ENCODE data around the gene WWOX. TPM values are rescaled to one million over a fixed set of nuclear protein-coding genes. Genes with fewer than 3 reads are reported as not detected.
A peak's percentile ranks its signal among the peaks of the same experiment; 100 is the strongest.

Gene WWOX
- polyA plus RNA-seq, 1 donor from 2014 or later, result 25.6 TPM

- Histone ChIP-seq H3K9me3 (ENCODE audit: low read length) (no peaks in the 10 kb centered on the region), H2AFZ (ENCODE audit: low read depth, low read length) (no peak overlapping the region), H3K4me3 (ENCODE audit: low read length) (no peak overlapping the region), H3F3A (ENCODE audit: insufficient read depth, low read length, poor library complexity, severe bottlenecking) (no peaks in the 10 kb centered on the region), H3K36me3 (ENCODE audit: insufficient read depth, low read length) (no peaks in the 10 kb centered on the region), H3K9me2 (ENCODE audit: insufficient read depth, low read length) (no peaks in the 10 kb centered on the region), H3K9ac (ENCODE audit: low read length) (no peak overlapping the region), H4K20me1 (ENCODE audit: insufficient read depth) (no peaks in the 10 kb centered on the region), H3K27ac (ENCODE audit: low read length) (no peak overlapping the region), H3K27me3 (ENCODE audit: insufficient read depth, low read depth, low read length) (no peaks in the 10 kb centered on the region), H3K79me2 (replicated peaks; ENCODE audit: insufficient read depth, low read length) (no peaks in the 10 kb centered on the region), H3K4me2 (ENCODE audit: low read length) (no peak overlapping the region)
- TF ChIP-seq POLR2AphosphoS5 (IDR thresholded peaks at IDR 0.05) (peak; percentile 43), TAF1 (IDR thresholded peaks at IDR 0.05; ENCODE audit: low read depth) (no peak)
Observed at GRCh38 chr16:78993346-78993745, 893.9 kb downstream of the WWOX start.

GRCh38 chr16:78994135-78994745, 894.8 kb downstream of the WWOX start:
- H3F3A ChIP-seq (ENCODE audit: insufficient read depth, low read length, poor library complexity, severe bottlenecking), result no peaks in the 10 kb centered on the region
- H3K9me2 ChIP-seq (ENCODE audit: insufficient read depth, low read length), result no peaks in the 10 kb centered on the region
- H4K20me1 ChIP-seq (ENCODE audit: insufficient read depth), result no peaks in the 10 kb centered on the region
- H3K27me3 ChIP-seq (ENCODE audit: insufficient read depth, low read depth, low read length), result no peaks in the 10 kb centered on the region
- TF ChIP-seq SMC3 (conservative IDR thresholded peaks at IDR 0.05; ENCODE audit: poor library complexity), result no peak
- TF ChIP-seq MXI1 (conservative IDR thresholded peaks at IDR 0.05; ENCODE audit: poor library complexity, severe bottlenecking), result no peak
- no peak for TF ChIP-seq RAD21 (conservative IDR thresholded peaks at IDR 0.05)
- no peak for TF ChIP-seq CTCF (IDR thresholded peaks at IDR 0.05; ENCODE audit: poor library complexity, severe bottlenecking)
- TF ChIP-seq REST (IDR thresholded peaks at IDR 0.05; ENCODE audit: borderline replicate concordance), result no peak
- no peak overlapping the region for H2AFZ ChIP-seq (ENCODE audit: low read depth, low read length)
- H3K4me3 ChIP-seq (ENCODE audit: low read length), result no peak overlapping the region
- no peaks in the 10 kb centered on the region for H3K9me3 ChIP-seq (ENCODE audit: low read length)
- no peaks in the 10 kb centered on the region for H3K79me2 ChIP-seq (replicated peaks; ENCODE audit: insufficient read depth, low read length)
- no peak overlapping the region for H3K4me2 ChIP-seq (ENCODE audit: low read length)
- H3K36me3 ChIP-seq (ENCODE audit: insufficient read depth, low read length), result no peaks in the 10 kb centered on the region
- H3K27ac ChIP-seq (ENCODE audit: low read length), result no peak overlapping the region
- no peak overlapping the region for H3K9ac ChIP-seq (ENCODE audit: low read length)

- H3K9me3 ChIP-seq (ENCODE audit: low read length), result no peaks in the 10 kb centered on the region
- no peaks in the 10 kb centered on the region for H3K9me2 ChIP-seq (ENCODE audit: insufficient read depth, low read length)
- no peak overlapping the region for H2AFZ ChIP-seq (ENCODE audit: low read depth, low read length)
- no peaks in the 10 kb centered on the region for H3K79me2 ChIP-seq (replicated peaks; ENCODE audit: insufficient read depth, low read length)
- H3K4me3 ChIP-seq (ENCODE audit: low read length), result no peak overlapping the region
- H3K9ac ChIP-seq (ENCODE audit: low read length), result no peak overlapping the region
- no peaks in the 10 kb centered on the region for H3K36me3 ChIP-seq (ENCODE audit: insufficient read depth, low read length)
- no peak overlapping the region for H3K27ac ChIP-seq (ENCODE audit: low read length)
- no peak for TF ChIP-seq TAF1 (IDR thresholded peaks at IDR 0.05; ENCODE audit: low read depth)
- no peak for TF ChIP-seq POLR2AphosphoS5 (IDR thresholded peaks at IDR 0.05)
- no peak for TF ChIP-seq REST (IDR thresholded peaks at IDR 0.05; ENCODE audit: borderline replicate concordance)
- no peak for TF ChIP-seq EP300 (conservative IDR thresholded peaks at IDR 0.05; ENCODE audit: poor library complexity, severe bottlenecking)
- TF ChIP-seq SMC3 (conservative IDR thresholded peaks at IDR 0.05; ENCODE audit: poor library complexity), result no peak
- TF ChIP-seq MXI1 (conservative IDR thresholded peaks at IDR 0.05; ENCODE audit: poor library complexity, severe bottlenecking), result no peak
- TF ChIP-seq EZH2 (IDR thresholded peaks at IDR 0.05; ENCODE audit: borderline replicate concordance, insufficient read depth, low read length, poor library complexity, severe bottlenecking), result no peak
- TF ChIP-seq CTCF (IDR thresholded peaks at IDR 0.05; ENCODE audit: poor library complexity, severe bottlenecking), result no peak
- no peak for TF ChIP-seq RAD21 (conservative IDR thresholded peaks at IDR 0.05)
- H3K4me2 ChIP-seq (ENCODE audit: low read length), result no peak overlapping the region
- H3K27me3 ChIP-seq (ENCODE audit: insufficient read depth, low read depth, low read length), result no peaks in the 10 kb centered on the region
- no peaks in the 10 kb centered on the region for H3F3A ChIP-seq (ENCODE audit: insufficient read depth, low read length, poor library complexity, severe bottlenecking)
- no peaks in the 10 kb centered on the region for H4K20me1 ChIP-seq (ENCODE audit: insufficient read depth)
Observed at GRCh38 chr16:78995441-78995840, 896.0 kb downstream of the WWOX start.

All from neural cell (in vitro differentiated cells).